Measurements from ENCODE around the gene UXT.

UXT gene

DNA sequence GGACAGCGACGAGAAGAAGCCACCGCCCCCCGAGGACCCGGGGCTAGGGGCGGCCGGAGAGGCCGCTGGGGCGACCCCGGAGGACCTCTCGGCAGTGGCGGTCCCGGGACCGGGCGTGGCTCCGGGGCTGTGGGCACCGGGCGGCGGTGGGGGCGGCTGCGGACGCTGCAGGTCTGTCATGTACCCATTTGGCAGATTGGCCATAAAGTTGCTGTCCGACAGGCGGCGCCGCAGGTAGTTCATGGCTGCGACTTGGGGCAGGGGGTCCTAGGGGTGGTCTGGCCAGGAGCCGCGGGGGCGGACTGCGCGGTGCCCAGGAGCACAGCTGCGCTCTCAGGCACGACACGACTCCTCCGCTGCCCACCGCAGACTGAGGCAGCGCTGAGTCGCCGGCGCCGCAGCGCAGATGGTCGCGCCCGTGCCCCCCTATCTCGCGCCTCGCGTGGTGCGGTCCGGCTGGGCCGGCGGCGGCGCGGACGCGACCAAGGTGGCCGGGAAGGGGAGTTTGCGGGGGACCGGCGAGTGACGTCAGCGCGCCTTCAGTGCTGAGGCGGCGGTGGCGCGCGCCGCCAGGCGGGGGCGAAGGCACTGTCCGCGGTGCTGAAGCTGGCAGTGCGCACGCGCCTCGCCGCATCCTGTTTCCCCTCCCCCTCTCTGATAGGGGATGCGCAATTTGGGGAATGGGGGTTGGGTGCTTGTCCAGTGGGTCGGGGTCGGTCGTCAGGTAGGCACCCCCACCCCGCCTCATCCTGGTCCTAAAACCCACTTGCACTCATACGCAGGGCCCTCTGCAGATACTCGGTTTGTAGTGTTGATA, 39.3 kb downstream of the UXT start, which contains the start of gene SYN1:
Gene SYN1, minus strand, starts transcription at position 372 of the 817 bp plus-strand sequence. Its CDS starts 129 bp downstream, at position 243.
- H3K27me3 ChIP-seq, result peaks cover 40% of the 10 kb centered on the region
- H3K9me3 ChIP-seq, result no peaks in the 10 kb centered on the region
- no peak within 1 kb of the TSS for H3K27ac ChIP-seq
- no peaks in the 10 kb centered on the region for H3K36me3 ChIP-seq
- H3K4me1 ChIP-seq, result peaks cover 9% of the 10 kb centered on the region
- H3K4me2 ChIP-seq, result peak within 1 kb of the TSS; percentile 43
- no peak for TF ChIP-seq Cebpa-rat (IDR thresholded peaks at IDR 0.05)
- H3K4me3 ChIP-seq, result no peak within 1 kb of the TSS
- H4K20me1 ChIP-seq, result no peaks in the 10 kb centered on the region; the same call in 1 of the 2 replicates
- H3K9ac ChIP-seq, result no peak within 1 kb of the TSS

DNA sequence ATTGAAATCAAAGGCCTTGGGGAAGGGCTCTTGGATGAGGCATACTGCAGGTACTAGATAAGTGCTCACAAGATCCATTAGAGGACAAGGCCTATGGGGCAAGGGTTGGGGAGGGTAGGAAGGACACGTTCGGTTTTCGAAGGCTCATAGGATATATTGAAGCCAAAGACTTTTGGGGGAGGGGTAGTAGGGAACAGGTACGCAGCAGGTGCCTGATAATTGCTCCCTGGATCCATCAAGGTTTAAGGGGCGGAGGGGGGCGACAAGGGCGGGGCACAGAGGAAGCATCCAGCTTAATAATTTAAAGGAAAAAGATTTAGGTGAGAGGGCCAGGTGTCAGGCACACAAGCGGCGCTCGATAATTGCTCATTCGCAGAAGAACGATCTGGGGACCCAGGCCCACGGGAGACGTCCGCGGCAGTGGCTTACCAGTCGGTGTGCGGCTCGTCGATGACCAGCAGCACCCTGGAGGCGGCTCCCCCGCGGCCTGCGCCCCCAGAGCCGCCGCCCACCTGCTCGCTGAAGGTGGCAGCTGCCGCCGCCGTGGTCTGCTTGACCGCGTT, 40.0 kb downstream of the UXT start:
- Histone ChIP-seq H3K9me3 (no peaks in the 10 kb centered on the region), H3K4me1 (peaks cover 9% of the 10 kb centered on the region), H3K27ac (no peak overlapping the region), H3K4me2 (no peak overlapping the region), H3K9ac (no peak overlapping the region), H4K20me1 (no peaks in the 10 kb centered on the region; the same call in 1 of the 2 replicates), H3K27me3 (peaks cover 41% of the 10 kb centered on the region), H3K4me3 (no peak overlapping the region), H3K36me3 (no peaks in the 10 kb centered on the region)
- no peak for TF ChIP-seq Cebpa-rat (IDR thresholded peaks at IDR 0.05)

DNA sequence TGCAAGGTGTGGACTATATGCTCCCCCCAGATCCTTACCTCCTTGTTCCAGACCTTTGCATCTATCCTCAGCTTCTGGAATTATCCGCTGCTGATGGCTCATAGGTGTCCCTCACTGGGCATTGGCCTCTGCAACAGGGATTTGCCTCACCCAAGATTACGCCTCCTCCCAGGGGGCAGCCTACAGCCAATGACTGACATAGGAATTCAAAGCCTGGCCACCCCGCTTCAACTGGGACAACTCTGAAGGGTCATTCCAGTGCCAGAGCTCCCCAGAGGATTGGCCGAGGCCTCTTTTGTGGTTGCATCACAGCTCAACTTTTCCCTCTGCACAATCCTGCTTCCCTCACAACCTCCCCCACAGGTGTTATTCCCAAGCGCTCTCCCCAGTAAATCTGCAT, 44.4 kb downstream of the UXT start:
- TF ChIP-seq Cebpa-rat (IDR thresholded peaks at IDR 0.05), result no peak
- H3K27ac ChIP-seq, result no peak overlapping the region
- no peaks in the 10 kb centered on the region for H3K36me3 ChIP-seq
- no peak overlapping the region for H3K4me2 ChIP-seq
- no peak overlapping the region for H3K4me3 ChIP-seq
- H3K27me3 ChIP-seq, result peaks cover 50% of the 10 kb centered on the region
- H3K9me3 ChIP-seq, result peaks cover 7% of the 10 kb centered on the region; the same call in 1 of the 2 replicates
- no peaks in the 10 kb centered on the region for H4K20me1 ChIP-seq
- H3K4me1 ChIP-seq, result no peaks in the 10 kb centered on the region
- H3K9ac ChIP-seq, result no peak overlapping the region

DNA sequence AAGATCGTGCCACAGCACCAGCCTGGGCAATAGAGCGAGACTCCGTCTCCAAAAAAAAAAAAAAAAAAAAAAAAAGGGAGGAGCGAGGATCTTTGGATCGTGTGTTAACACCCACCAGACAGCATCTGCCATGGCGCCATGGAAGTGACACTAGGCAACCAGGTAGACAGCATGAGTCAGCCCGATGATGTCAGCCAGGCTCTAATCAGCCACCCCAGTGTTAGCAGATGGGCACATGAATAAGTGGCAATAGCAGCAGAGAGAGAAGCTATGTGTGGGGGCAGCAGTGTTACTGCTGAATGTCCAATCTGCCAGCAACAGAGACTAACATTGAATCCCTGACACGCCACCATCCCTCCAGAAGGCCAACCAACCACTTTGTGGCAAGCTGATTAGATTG, 45.9 kb downstream of the UXT start:
- no peak overlapping the region for H3K9ac ChIP-seq
- H3K4me1 ChIP-seq, result peaks cover 5% of the 10 kb centered on the region; the same call in 1 of the 2 replicates
- TF ChIP-seq Cebpa-rat (IDR thresholded peaks at IDR 0.05), result no peak
- H3K4me3 ChIP-seq, result no peak overlapping the region
- no peaks in the 10 kb centered on the region for H3K36me3 ChIP-seq
- H4K20me1 ChIP-seq, result no peaks in the 10 kb centered on the region
- no peak overlapping the region for H3K4me2 ChIP-seq
- peaks cover 12% of the 10 kb centered on the region; the same call in 1 of the 2 replicates for H3K9me3 ChIP-seq
- H3K27me3 ChIP-seq, result peaks cover 49% of the 10 kb centered on the region
- no peak overlapping the region for H3K27ac ChIP-seq

DNA sequence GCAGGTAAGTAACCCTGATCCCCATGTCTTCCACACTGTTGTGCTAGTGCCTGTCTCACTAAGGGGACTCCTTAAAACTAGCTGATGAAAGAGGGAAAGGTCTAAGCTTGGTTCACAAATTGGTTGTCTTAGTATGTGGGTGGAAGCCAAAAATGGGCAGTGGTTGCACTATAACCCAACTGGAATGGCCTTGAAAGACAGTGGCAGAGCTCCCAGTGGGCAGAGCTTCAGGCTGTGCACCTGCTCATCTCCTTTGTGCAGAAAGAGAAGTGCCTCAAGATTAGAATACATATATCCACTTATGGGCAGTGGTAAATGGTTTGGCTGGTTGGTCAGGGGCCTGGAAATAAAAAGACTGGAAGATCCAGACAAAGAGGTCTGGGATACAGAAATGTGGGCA, 46.6 kb downstream of the UXT start:
- Histone ChIP-seq H3K9me3 (peaks cover 12% of the 10 kb centered on the region; the same call in 1 of the 2 replicates), H3K4me2 (no peak overlapping the region), H4K20me1 (no peaks in the 10 kb centered on the region), H3K36me3 (no peaks in the 10 kb centered on the region), H3K9ac (no peak overlapping the region), H3K4me3 (no peak overlapping the region), H3K27ac (no peak overlapping the region), H3K27me3 (peaks cover 42% of the 10 kb centered on the region), H3K4me1 (peaks cover 11% of the 10 kb centered on the region; the same call in 1 of the 2 replicates)
- TF ChIP-seq Cebpa-rat (IDR thresholded peaks at IDR 0.05), result no peak

DNA sequence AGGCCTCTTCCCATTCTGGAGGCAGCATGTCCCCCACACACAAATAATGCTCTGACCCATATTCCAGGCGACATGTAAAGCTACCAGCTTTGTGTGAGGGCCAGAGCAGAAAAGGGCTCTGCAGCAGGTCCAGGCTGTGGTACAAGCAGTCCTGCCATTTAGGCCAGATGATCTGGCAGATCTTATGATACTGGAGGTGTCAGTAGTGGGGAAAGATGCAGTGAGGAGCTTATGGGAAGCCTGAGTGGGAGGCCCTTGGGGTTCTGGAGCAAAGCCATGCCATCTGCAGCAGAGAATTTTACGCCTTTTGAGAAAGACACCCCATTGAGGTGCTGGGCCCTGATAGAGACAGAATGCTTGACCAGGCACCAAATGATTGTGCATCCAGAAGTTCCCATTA, 47.1 kb downstream of the UXT start:
- Histone ChIP-seq H3K27ac (no peak overlapping the region), H3K4me2 (no peak overlapping the region), H3K4me1 (peaks cover 11% of the 10 kb centered on the region; the same call in 1 of the 2 replicates), H3K4me3 (no peak overlapping the region), H3K9me3 (peaks cover 12% of the 10 kb centered on the region; the same call in 1 of the 2 replicates), H3K36me3 (no peaks in the 10 kb centered on the region), H3K27me3 (peaks cover 42% of the 10 kb centered on the region), H4K20me1 (no peaks in the 10 kb centered on the region), H3K9ac (no peak overlapping the region)
- no peak for TF ChIP-seq Cebpa-rat (IDR thresholded peaks at IDR 0.05)

DNA sequence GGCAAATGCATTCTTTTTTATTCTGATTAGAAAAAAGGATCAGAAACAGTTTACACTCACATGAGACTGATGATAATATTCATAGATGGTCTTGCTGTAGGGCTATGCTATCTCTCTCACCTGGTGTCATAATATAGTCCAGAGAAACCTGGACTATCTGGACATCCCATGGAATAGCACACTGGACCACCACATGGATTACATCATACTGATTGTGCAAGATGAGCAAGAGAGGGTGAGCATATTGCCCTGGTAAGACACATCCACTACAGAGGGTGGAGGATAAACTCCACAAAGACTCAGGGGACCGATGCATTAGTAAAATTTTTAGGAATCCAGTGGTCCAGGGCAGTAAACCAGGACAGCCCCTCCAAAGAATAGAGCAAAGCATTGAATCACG, 47.5 kb downstream of the UXT start:
- H3K4me3 ChIP-seq, result no peak overlapping the region
- H3K4me2 ChIP-seq, result no peak overlapping the region
- peaks cover 11% of the 10 kb centered on the region; the same call in 1 of the 2 replicates for H3K4me1 ChIP-seq
- H3K9me3 ChIP-seq, result peaks cover 12% of the 10 kb centered on the region; the same call in 1 of the 2 replicates
- no peak overlapping the region for H3K27ac ChIP-seq
- H3K27me3 ChIP-seq, result peaks cover 39% of the 10 kb centered on the region
- H4K20me1 ChIP-seq, result no peaks in the 10 kb centered on the region
- no peaks in the 10 kb centered on the region for H3K36me3 ChIP-seq
- no peak overlapping the region for H3K9ac ChIP-seq
- no peak for TF ChIP-seq Cebpa-rat (IDR thresholded peaks at IDR 0.05)

DNA sequence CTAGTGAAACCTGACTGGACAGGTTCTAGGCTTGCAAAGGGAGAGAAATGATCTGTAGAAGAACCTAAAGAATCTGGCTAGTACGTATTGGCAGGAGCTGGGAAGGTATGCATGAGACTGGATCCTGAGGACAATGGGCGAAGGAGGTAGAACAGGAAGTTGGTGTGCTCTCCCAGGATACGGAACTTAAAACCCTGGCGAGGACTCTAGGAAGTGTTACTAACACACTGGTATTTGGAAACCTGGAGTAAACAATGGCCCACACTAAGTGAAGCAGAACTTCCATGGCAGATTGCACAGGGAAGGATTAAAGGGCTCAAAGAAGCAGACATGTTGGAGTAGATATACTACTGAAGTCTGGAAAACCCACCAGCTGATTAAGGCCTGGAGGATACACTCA, 48.5 kb downstream of the UXT start:
- Histone ChIP-seq H3K27ac (no peak overlapping the region), H3K9ac (no peak overlapping the region), H3K4me3 (no peak overlapping the region), H3K9me3 (peaks cover 12% of the 10 kb centered on the region; the same call in 1 of the 2 replicates), H3K4me2 (no peak overlapping the region), H3K4me1 (peaks cover 11% of the 10 kb centered on the region; the same call in 1 of the 2 replicates), H4K20me1 (no peaks in the 10 kb centered on the region), H3K36me3 (no peaks in the 10 kb centered on the region), H3K27me3 (peaks cover 41% of the 10 kb centered on the region)
- no peak for TF ChIP-seq Cebpa-rat (IDR thresholded peaks at IDR 0.05)

DNA sequence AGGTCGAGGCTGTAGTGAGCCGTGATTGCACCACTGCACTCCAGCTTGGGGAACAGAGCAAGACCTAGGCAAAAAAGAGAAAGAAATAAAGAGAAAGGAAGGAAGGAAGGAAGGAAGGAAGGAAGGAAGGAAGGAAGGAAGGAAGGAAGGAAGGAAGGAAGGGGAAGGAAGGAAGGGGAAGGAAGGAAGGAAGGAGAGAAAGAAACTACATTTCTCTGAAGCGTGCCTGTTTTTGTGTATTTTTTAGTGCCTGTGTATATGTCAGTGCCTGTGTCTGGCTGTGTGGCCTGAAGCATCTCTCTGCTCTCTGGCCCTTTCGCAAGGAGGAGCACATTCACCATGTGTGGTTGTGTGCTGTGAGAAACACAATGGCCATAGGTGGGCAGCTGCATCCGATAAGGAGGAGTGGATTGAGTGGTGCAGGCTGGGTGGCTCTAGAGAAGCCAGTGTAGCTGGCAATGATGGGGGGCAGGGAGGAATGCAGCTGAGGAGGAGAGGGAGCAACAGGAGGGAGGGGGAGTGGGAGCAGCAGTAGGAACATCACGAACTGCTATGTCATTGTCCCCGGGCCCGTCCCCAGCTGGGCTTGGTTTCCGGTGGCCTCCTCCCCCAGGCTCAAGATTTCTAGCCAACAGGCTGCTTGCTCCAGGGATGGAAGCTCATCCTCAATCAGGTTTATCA, 50.7 kb downstream of the UXT start:
- TF ChIP-seq Cebpa-rat (IDR thresholded peaks at IDR 0.05), result no peak
- Histone ChIP-seq H4K20me1 (no peaks in the 10 kb centered on the region), H3K27me3 (peaks cover 42% of the 10 kb centered on the region), H3K9ac (no peak overlapping the region), H3K4me2 (peak overlapping the region; percentile 34), H3K27ac (no peak overlapping the region), H3K4me3 (no peak overlapping the region), H3K4me1 (peaks cover 11% of the 10 kb centered on the region; the same call in 1 of the 2 replicates), H3K36me3 (no peaks in the 10 kb centered on the region), H3K9me3 (peaks cover 12% of the 10 kb centered on the region; the same call in 1 of the 2 replicates)

Measured in BLaER1 (cell line).